A549 treated with AZD9567 at 1 μM for 4 hours (cell line): ENCODE data around the gene GAGE12J. TPM values are rescaled to one million over a fixed set of nuclear protein-coding genes. Genes with fewer than 3 reads are reported as not detected.

ENCODE experiments used
- total RNA-seq: library from RNA; stranded (reverse); fragments of 200-300 nt; extraction: Qiagen RNA extraction; gene quantifications from 5 replicates; pipeline ENCODE4 v1.2.3, GENCODE V29; 2022; ENCODE audit not compliant: insufficient read depth

GAGE12J gene
- not detected in 5 replicates for total RNA-seq

DNA sequence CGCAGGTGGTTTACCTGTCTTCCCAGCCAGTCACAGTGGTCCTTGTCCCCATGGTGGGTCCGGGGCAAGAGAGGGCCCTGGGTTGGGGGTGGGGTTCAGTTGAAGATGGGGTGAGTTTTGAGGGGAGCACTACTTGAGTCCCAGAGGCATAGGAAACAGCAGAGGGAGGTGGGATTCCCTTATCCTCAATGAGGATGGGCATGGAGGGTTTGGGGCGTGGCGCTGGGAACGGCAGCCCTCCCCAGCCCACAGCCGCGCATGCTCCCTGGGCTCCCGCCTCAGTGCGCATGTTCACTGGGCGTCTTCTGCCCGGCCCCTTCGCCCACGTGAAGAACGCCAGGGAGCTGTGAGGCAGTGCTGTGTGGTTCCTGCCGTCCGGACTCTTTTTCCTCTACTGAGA is at the start of gene GAGE12J:
Gene GAGE12J, plus strand, starts transcription at position 301 of the 400 bp plus-strand sequence. CDS start 1,157 bp downstream, outside the sequence.

DNA sequence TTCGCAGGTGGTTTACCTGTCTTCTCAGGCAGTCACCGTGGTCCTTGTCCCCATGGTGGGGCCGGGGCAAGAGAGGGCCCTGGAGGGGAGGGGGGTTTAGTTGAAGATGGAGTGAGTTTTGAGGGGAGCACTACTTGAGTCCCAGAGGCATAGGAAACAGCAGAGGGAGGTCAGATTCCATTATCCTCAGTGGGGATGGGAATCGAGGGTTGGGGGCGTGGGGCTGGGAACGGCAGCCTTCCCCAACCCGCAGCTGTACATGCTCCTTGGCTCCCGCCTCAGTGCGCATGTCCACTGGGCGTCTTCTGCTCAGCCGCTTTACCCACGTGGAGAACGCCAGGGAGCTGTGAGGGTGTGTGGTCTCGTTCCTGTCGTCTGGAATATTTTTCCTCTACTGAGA is 18.5 kb upstream of the GAGE12J start, which contains the start of gene GAGE10:
Gene GAGE10, plus strand, starts transcription at position 301 of the 400 bp plus-strand sequence. CDS start 1,214 bp downstream, outside the sequence.

DNA sequence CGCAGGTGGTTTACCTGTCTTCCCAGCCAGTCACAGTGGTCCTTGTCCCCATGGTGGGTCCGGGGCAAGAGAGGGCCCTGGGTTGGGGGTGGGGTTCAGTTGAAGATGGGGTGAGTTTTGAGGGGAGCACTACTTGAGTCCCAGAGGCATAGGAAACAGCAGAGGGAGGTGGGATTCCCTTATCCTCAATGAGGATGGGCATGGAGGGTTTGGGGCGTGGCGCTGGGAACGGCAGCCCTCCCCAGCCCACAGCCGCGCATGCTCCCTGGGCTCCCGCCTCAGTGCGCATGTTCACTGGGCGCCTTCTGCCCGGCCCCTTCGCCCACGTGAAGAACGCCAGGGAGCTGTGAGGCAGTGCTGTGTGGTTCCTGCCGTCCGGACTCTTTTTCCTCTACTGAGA is 9.4 kb downstream of the GAGE12J start, which contains the start of gene GAGE13:
Gene GAGE13, plus strand, starts transcription at position 301 of the 400 bp plus-strand sequence. CDS start 1,156 bp downstream, outside the sequence.

Other genes with a start within 250 kb of the GAGE12J start
- 40.6 to 51.0 TPM (median 46.0 TPM) in 5 replicates for gene PRAF2, start 248.0 kb upstream of the GAGE12J start, total RNA-seq
- gene WDR45, start 242.2 kb upstream of the GAGE12J start, total RNA-seq = 41.3 to 56.4 TPM (median 53.4 TPM) in 5 replicates
- 19.2 to 24.7 TPM (median 23.7 TPM) in 5 replicates for gene GPKOW, start 198.3 kb upstream of the GAGE12J start, total RNA-seq
- gene MAGIX, start 159.3 kb upstream of the GAGE12J start, total RNA-seq = 2.3 to 4.7 TPM (median 3.0 TPM) in 5 replicates
- 313 to 440 TPM (median 426 TPM) in 5 replicates for gene PLP2, start 150.1 kb upstream of the GAGE12J start, total RNA-seq
- 10.7 to 19.3 TPM (median 17.9 TPM) in 5 replicates for gene PRICKLE3, start 135.7 kb upstream of the GAGE12J start, total RNA-seq
- 2.0 to 3.0 TPM (median 2.6 TPM) in 5 replicates for gene SYP, start 121.8 kb upstream of the GAGE12J start, total RNA-seq
- not detected in 5 replicates for gene CACNA1F, start 88.7 kb upstream of the GAGE12J start, total RNA-seq
- gene CCDC22, start 86.6 kb upstream of the GAGE12J start, total RNA-seq = 10.6 to 14.6 TPM (median 13.6 TPM) in 5 replicates
- gene FOXP3, start 57.3 kb upstream of the GAGE12J start, total RNA-seq = 0.06 to 0.14 TPM (median 0.13 TPM) in 4 of 5 replicates, not detected in the other
- gene PPP1R3F, start 52.2 kb upstream of the GAGE12J start, total RNA-seq = 2.3 to 3.4 TPM (median 3.0 TPM) in 4 of 5 replicates, not detected in the other
- gene GAGE10, start 18.4 kb upstream of the GAGE12J start, total RNA-seq = not detected in 5 replicates
- not detected in 5 replicates for gene GAGE13, start 9.5 kb downstream of the GAGE12J start, total RNA-seq
- not detected in 5 replicates for gene GAGE12C, start 210.1 kb downstream of the GAGE12J start, total RNA-seq
- not detected in 5 replicates for gene GAGE12D, start 219.7 kb downstream of the GAGE12J start, total RNA-seq
- gene GAGE12E, start 229.3 kb downstream of the GAGE12J start, total RNA-seq = not detected in 5 replicates
- not detected in 5 replicates for gene GAGE12F, start 238.8 kb downstream of the GAGE12J start, total RNA-seq
- gene GAGE12G, start 248.4 kb downstream of the GAGE12J start, total RNA-seq = not detected in 5 replicates